HFFc6 (cell line): ENCODE measurements around the gene DST. TPM values are rescaled to one million over a fixed set of nuclear protein-coding genes. Genes with fewer than 3 reads are reported as not detected.
A peak's percentile ranks its signal among the peaks of the same experiment; 100 is the strongest.

Experiments
- DNase-seq: peaks from one replicate; pipeline ENCODE4 v3.0.0-alpha.2; 2018
- H3K27ac Mint-ChIP-seq: 2 replicates; pipeline ENCODE4 v1.8.0; 2020; ENCODE audit warnings: mild to moderate bottlenecking, mixed read lengths
- H3K27me3 Mint-ChIP-seq: 2 replicates; pipeline ENCODE4 v1.8.0; 2021; ENCODE audit warnings: mild to moderate bottlenecking, moderate library complexity, mixed read lengths; ENCODE audit not compliant: insufficient read depth
- H3K36me3 Mint-ChIP-seq: 2 replicates; pipeline ENCODE4 v1.8.0; 2021; ENCODE audit warnings: low read depth, mixed read lengths
- H3K4me1 Mint-ChIP-seq: 2 replicates; pipeline ENCODE4 v1.8.0; 2020; ENCODE audit warnings: low read depth, mixed read lengths
- H3K4me3 Mint-ChIP-seq: 2 replicates; pipeline ENCODE4 v1.8.0; 2020; ENCODE audit warnings: mild to moderate bottlenecking, moderate library complexity, mixed read lengths
- H3K9me3 Mint-ChIP-seq: 2 replicates; pipeline ENCODE4 v1.8.0; 2020; ENCODE audit warnings: mild to moderate bottlenecking, mixed read lengths
- total RNA-seq, 6 experiments: library from RNA; stranded (reverse); fragmentation: NEBNext Ultra II Directional; extraction: Animal tissue kit (Norgen Biotek cat#: 25700); gene quantifications; 2 replicates in 1 of 6; 3 replicates in 5 of 6; pipeline ENCODE4 v1.2.3, GENCODE V29; 2021
- TF ChIP-seq, protein P1 (sequence below): fragments of 200-600 bp; sonication (generic); IDR thresholded peaks from 2 replicates; pipeline ENCODE4 v1.5.0; 2021; ENCODE audit warnings: antibody characterized with exemption, mild to moderate bottlenecking

DST gene
- total RNA-seq, 6 experiments from 2014 or later: 246 to 408 (median 279) TPM

- TF ChIP-seq, protein P1, sequence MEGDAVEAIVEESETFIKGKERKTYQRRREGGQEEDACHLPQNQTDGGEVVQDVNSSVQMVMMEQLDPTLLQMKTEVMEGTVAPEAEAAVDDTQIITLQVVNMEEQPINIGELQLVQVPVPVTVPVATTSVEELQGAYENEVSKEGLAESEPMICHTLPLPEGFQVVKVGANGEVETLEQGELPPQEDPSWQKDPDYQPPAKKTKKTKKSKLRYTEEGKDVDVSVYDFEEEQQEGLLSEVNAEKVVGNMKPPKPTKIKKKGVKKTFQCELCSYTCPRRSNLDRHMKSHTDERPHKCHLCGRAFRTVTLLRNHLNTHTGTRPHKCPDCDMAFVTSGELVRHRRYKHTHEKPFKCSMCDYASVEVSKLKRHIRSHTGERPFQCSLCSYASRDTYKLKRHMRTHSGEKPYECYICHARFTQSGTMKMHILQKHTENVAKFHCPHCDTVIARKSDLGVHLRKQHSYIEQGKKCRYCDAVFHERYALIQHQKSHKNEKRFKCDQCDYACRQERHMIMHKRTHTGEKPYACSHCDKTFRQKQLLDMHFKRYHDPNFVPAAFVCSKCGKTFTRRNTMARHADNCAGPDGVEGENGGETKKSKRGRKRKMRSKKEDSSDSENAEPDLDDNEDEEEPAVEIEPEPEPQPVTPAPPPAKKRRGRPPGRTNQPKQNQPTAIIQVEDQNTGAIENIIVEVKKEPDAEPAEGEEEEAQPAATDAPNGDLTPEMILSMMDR: no peak
- H3K4me1 Mint-ChIP-seq: peaks cover 86% of the 10 kb centered on the region
- H3K27me3 Mint-ChIP-seq: peaks cover 5% of the 10 kb centered on the region; the same call in 1 of the 2 replicates
- peak overlapping the region; percentile 48; the same call in 1 of the 2 replicates for H3K4me3 Mint-ChIP-seq
- no peaks in the 10 kb centered on the region for H3K9me3 Mint-ChIP-seq
- DNase-seq: no peak
- peaks cover 66% of the 10 kb centered on the region for H3K36me3 Mint-ChIP-seq
- peak overlapping the region; percentile 63 for H3K27ac Mint-ChIP-seq
Measured at GRCh38 chr6:56517155-56517745, 125.4 kb downstream of the DST start.

GRCh38 chr6:56516003-56516402 lies 126.7 kb downstream of the DST start:
- Mint-ChIP-seq H3K9me3 (no peaks in the 10 kb centered on the region), H3K27ac (peak overlapping the region; percentile 49; the same call in 1 of the 2 replicates), H3K4me3 (no peak overlapping the region), H3K4me1 (peaks cover 79% of the 10 kb centered on the region), H3K36me3 (peaks cover 64% of the 10 kb centered on the region), H3K27me3 (peaks cover 8% of the 10 kb centered on the region; the same call in 1 of the 2 replicates)
- TF ChIP-seq, protein P1: no peak
- no peak for DNase-seq

GRCh38 chr6:56515081-56515905 lies 127.4 kb downstream of the DST start:
- TF ChIP-seq, protein P1: no peak
- H3K27ac Mint-ChIP-seq: peak overlapping the region; percentile 53; the same call in 1 of the 2 replicates
- H3K4me1 Mint-ChIP-seq: peaks cover 73% of the 10 kb centered on the region
- H3K9me3 Mint-ChIP-seq: no peaks in the 10 kb centered on the region
- H3K36me3 Mint-ChIP-seq: peaks cover 67% of the 10 kb centered on the region
- peaks cover 8% of the 10 kb centered on the region; the same call in 1 of the 2 replicates for H3K27me3 Mint-ChIP-seq
- DNase-seq: no peak
- H3K4me3 Mint-ChIP-seq: no peak overlapping the region; the same call in 1 of the 2 replicates

GRCh38 chr6:56514395-56514794 lies 128.3 kb downstream of the DST start:
- TF ChIP-seq, protein P1: no peak
- Mint-ChIP-seq H3K27ac (peak overlapping the region; percentile 54), H3K4me3 (no peak overlapping the region)

DNA sequence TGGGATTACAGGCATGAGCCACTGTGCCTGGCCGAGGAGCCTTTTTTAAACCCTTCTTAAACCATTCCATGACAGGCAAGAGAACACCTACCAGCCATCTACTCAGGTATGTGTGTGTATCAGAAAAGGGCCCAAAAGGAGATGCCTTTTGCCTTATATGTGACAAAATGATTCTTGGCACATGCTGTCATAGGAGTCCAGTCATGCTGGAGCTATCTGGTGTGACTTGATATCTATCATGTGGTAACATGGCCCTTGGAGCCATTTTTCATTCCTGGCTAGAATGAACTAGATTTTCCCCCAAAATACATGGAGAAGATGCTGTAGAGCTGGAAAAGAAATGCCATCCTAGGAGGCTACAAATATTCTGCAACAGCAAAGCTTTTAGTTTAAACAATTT lies 129.1 kb downstream of the DST start:
- Mint-ChIP-seq H3K27ac (no peak overlapping the region; the same call in 1 of the 2 replicates), H3K4me3 (no peak overlapping the region), H3K36me3 (peaks cover 62% of the 10 kb centered on the region), H3K4me1 (peaks cover 65% of the 10 kb centered on the region), H3K9me3 (no peaks in the 10 kb centered on the region), H3K27me3 (peaks cover 7% of the 10 kb centered on the region)
- DNase-seq: peak; percentile 37
- TF ChIP-seq, protein P1: no peak

More at GRCh38 chr6:56514395-56514794, 128.3 kb downstream of the DST start:
- peaks cover 62% of the 10 kb centered on the region for H3K36me3 Mint-ChIP-seq
- H3K4me1 Mint-ChIP-seq: peaks cover 68% of the 10 kb centered on the region
- H3K27me3 Mint-ChIP-seq: peaks cover 9% of the 10 kb centered on the region
- DNase-seq: no peak
- no peaks in the 10 kb centered on the region for H3K9me3 Mint-ChIP-seq
